Erythroblast (primary cell): Measurements from ENCODE around the gene LHFPL6.

Source experiments
- GATA1 ChIP-seq: IDR thresholded peaks from 2 replicates; pipeline ENCODE4 v1.6.1; 2011; ENCODE audit warnings: low read depth, mild to moderate bottlenecking, control low read depth, low read length, moderate library complexity
- POLR2A ChIP-seq: IDR thresholded peaks from 2 replicates; pipeline ENCODE4 v1.6.1; 2011; ENCODE audit warnings: mild to moderate bottlenecking, low read length

GRCh38 chr13:39402221-39402970 is 200.6 kb downstream of the LHFPL6 start:
- no peak for TF ChIP-seq POLR2A
- TF ChIP-seq GATA1: no peak
